GM12865 (cell line): ENCODE data around the gene PTGER3.

Experiments used
- DNase-seq: peaks from one replicate; pipeline ENCODE4 v3.0.0; 2010; ENCODE audit warnings: low read depth
- H3K4me3 ChIP-seq: 2 replicates; pipeline ENCODE4 v1.5.1; 2011; ENCODE audit warnings: mild to moderate bottlenecking, low read depth, low read length, control low read depth
- CTCF ChIP-seq: IDR thresholded peaks from 2 replicates; pipeline ENCODE4 v1.5.1; 2011; ENCODE audit warnings: low read length, control low read depth, low read depth, inconsistent platforms; ENCODE audit not compliant: insufficient read depth; ENCODE audit errors: missing control alignments

PTGER3 gene

GRCh38 chr1:71087060-71087459, 39.4 kb upstream of the PTGER3 start:
- DNase-seq: no peak
- TF ChIP-seq CTCF: no peak
- H3K4me3 ChIP-seq: no peak overlapping the region

GRCh38 chr1:71086331-71086730, 38.7 kb upstream of the PTGER3 start:
- no peak for DNase-seq
- TF ChIP-seq CTCF: no peak
- no peak overlapping the region for H3K4me3 ChIP-seq

DNA sequence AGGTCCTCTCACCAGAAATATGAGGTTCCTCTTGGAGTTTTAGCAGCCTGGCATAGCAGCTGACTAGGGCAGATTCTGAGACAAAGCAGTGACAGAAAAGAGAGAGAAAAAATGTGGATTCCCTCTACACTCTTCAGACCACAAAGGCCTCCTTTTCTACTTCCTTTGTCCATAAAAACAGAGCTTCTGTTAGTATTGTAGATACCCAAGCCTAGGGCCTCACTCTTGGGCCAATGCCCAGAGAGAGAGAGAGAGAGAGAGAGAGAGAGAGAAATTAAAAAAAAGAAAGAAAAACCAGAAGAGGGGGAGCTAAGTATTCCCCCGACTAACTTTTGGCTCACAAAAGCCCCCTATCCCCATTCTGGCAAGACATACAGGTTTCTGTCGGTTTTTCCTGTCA, 35.7 kb upstream of the PTGER3 start:
- no peak for TF ChIP-seq CTCF
- DNase-seq: no peak
- no peak overlapping the region for H3K4me3 ChIP-seq

DNA sequence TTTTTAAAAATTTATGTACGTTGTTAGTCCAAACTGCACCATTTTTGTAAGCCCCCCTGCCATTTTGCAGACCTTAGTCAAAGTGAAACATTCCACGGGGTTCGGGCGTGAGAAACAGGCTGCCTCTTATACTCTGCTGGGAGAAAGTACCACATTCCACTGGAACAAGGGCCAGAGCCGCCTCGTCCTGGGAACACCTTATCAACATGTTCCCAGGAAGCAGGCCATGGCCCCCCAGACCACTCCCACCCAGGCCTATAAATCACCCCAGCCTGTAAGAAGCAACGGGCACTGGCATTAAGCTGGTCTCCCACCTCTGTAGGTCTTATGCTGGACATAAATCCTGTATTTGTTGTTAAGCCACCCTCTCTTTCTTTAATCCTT, 34.1 kb upstream of the PTGER3 start:
- H3K4me3 ChIP-seq: peak overlapping the region; percentile 94
- no peak for TF ChIP-seq CTCF
- DNase-seq: peak; percentile 29

GRCh38 chr1:71080739-71081696, 33.4 kb upstream of the PTGER3 start, which contains the start of gene ZRANB2:
Gene ZRANB2 (minus strand): TSS chr1:71081035. CDS start chr1:71080995, 40 bp downstream.
- peak; percentile 97 for DNase-seq
- peak; percentile 51 for TF ChIP-seq CTCF
- peak within 1 kb of the TSS; percentile 94 for H3K4me3 ChIP-seq

- no peak for TF ChIP-seq CTCF
- peak; percentile 31 for DNase-seq
Observed at GRCh38 chr1:71080230-71080738, 32.7 kb upstream of the PTGER3 start.

More at GRCh38 chr1:71080230-71080738, 32.7 kb upstream of the PTGER3 start:
- peak overlapping the region; percentile 94 for H3K4me3 ChIP-seq
